ENCODE results near the gene ACCSL.

The ACCSL gene

GRCh38 chr11:44010789-44011251 lies 37.0 kb upstream of the ACCSL start:
- TF ChIP-seq, protein P1, sequence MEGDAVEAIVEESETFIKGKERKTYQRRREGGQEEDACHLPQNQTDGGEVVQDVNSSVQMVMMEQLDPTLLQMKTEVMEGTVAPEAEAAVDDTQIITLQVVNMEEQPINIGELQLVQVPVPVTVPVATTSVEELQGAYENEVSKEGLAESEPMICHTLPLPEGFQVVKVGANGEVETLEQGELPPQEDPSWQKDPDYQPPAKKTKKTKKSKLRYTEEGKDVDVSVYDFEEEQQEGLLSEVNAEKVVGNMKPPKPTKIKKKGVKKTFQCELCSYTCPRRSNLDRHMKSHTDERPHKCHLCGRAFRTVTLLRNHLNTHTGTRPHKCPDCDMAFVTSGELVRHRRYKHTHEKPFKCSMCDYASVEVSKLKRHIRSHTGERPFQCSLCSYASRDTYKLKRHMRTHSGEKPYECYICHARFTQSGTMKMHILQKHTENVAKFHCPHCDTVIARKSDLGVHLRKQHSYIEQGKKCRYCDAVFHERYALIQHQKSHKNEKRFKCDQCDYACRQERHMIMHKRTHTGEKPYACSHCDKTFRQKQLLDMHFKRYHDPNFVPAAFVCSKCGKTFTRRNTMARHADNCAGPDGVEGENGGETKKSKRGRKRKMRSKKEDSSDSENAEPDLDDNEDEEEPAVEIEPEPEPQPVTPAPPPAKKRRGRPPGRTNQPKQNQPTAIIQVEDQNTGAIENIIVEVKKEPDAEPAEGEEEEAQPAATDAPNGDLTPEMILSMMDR (IDR thresholded peaks at IDR 0.05; ENCODE audit: control extremely low read depth, extremely low read depth, low read depth, missing control alignments), result no peak
- ChIA-PET CTCF (no interaction called here), POLR2A (no interaction called here)
- no peak for DNase-seq (ENCODE audit: extremely low spot score)

- ChIA-PET CTCF (no interaction called here), POLR2A (no interaction called here)
- TF ChIP-seq, protein P1 (IDR thresholded peaks at IDR 0.05; ENCODE audit: control extremely low read depth, extremely low read depth, low read depth, missing control alignments), result no peak
- no peak for DNase-seq (ENCODE audit: extremely low spot score)
Observed at GRCh38 chr11:44011797-44012196, 36.0 kb upstream of the ACCSL start.

DNA sequence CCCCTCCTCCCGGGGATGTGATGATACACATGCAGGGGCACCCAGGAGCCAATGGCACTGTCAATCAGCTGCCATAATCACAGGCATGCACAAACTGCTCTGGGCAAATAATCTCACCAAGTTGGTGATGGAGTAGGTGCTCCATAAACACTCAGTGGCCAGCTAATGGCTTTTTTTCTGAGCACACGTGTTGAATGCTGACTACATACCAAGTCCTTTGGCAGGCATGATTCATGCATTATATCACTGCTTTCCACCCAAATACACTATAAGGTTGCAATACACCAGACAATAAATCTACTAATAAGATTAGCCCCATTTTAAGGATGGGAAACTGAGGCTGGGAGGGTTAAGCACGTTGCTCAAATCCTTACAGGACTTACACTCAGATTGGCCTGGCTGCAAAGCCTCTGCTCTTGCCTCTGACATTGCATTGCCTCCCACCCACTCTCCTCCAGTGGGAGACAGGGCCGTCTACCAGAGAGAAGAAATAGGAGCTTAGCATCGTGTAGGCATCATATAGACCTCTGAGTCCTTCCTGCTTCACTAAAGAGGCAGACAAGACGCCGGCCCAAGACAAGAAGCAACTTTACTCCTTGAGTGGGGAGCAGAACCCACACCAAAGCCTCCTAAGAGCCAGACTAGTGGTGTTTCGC lies 32.7 kb upstream of the ACCSL start:
- DNase-seq (ENCODE audit: extremely low spot score), result no peak
- ChIA-PET POLR2A (no interaction called here), CTCF (interaction anchor here (1.6 kb wide), 1 partner anchor 13 kb away, joined by 5 read pairs; no protein-coding TSS in a partner anchor)
- TF ChIP-seq, protein P1 (IDR thresholded peaks at IDR 0.05; ENCODE audit: control extremely low read depth, extremely low read depth, low read depth, missing control alignments), result no peak

DNA sequence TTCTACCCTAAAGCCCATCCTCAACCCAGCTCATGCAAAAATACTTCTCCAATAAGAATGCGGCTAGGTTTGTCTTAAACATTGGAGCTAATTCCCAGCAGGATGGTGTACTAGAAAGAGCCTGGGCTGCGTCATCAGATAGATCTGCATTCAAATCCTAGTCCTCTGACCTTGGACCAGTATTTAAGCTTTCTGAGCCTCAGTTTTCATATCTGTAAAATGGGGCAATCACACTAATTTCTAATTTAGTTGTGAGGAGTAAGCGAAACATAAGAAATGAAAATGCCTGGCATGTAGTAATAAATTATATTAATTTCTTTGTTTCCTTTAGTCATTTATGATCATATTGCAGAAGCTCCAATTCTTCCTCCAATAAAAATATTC lies 32.2 kb upstream of the ACCSL start:
- no peak for DNase-seq (ENCODE audit: extremely low spot score)
- POLR2A ChIA-PET, result no interaction called here
- TF ChIP-seq, protein P1 (IDR thresholded peaks at IDR 0.05; ENCODE audit: control extremely low read depth, extremely low read depth, low read depth, missing control alignments), result no peak
- CTCF ChIA-PET, result interaction anchor here (1.6 kb wide), 1 partner anchor 13 kb away, joined by 5 read pairs; no protein-coding TSS in a partner anchor

DNA sequence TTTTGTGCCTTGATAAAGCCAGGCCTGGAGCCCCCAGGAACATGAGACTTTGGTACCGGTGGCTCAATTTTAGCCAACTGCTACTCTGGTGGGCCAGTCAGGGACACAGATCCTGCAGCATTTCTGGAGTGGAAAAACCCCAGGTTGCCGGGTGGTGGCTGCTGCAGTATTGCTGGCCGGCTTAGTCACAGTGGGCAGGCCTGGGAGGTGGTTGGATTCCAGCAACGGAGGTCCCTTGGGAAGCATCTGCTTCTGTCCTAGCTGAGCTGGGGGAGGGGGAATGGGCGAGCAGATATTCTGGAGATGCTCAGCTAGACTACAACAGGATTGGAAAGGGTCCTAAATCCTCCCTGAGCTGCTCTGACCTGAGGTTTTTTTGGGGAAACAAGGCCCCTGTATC lies 31.6 kb upstream of the ACCSL start:
- ChIA-PET POLR2A (no interaction called here), CTCF (interaction anchor here (1.6 kb wide), 1 partner anchor 12 kb away, joined by 5 read pairs; no protein-coding TSS in a partner anchor)
- no peak for DNase-seq (ENCODE audit: extremely low spot score)
- TF ChIP-seq, protein P1 (IDR thresholded peaks at IDR 0.05; ENCODE audit: control extremely low read depth, extremely low read depth, low read depth, missing control alignments), result no peak

- CTCF ChIA-PET, result no interaction called here
Observed at GRCh38 chr11:44016546-44017442, 31.0 kb upstream of the ACCSL start.

More at GRCh38 chr11:44016546-44017442, 31.0 kb upstream of the ACCSL start:
- TF ChIP-seq, protein P1 (IDR thresholded peaks at IDR 0.05; ENCODE audit: control extremely low read depth, extremely low read depth, low read depth, missing control alignments), result no peak
- no peak for DNase-seq (ENCODE audit: extremely low spot score)
- POLR2A ChIA-PET, result no interaction called here
